HG03280 (cell line): ENCODE results near the gene RHEB.

Experiments used
- ATAC-seq: cut with Tn5 transposase; IDR thresholded peaks from one replicate; pipeline ENCODE4 v1.9.1; 2021; ENCODE audit warnings: mild to moderate bottlenecking, moderate library complexity; ENCODE audit not compliant: unreplicated experiment

RHEB gene, protein sequence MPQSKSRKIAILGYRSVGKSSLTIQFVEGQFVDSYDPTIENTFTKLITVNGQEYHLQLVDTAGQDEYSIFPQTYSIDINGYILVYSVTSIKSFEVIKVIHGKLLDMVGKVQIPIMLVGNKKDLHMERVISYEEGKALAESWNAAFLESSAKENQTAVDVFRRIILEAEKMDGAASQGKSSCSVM

DNA sequence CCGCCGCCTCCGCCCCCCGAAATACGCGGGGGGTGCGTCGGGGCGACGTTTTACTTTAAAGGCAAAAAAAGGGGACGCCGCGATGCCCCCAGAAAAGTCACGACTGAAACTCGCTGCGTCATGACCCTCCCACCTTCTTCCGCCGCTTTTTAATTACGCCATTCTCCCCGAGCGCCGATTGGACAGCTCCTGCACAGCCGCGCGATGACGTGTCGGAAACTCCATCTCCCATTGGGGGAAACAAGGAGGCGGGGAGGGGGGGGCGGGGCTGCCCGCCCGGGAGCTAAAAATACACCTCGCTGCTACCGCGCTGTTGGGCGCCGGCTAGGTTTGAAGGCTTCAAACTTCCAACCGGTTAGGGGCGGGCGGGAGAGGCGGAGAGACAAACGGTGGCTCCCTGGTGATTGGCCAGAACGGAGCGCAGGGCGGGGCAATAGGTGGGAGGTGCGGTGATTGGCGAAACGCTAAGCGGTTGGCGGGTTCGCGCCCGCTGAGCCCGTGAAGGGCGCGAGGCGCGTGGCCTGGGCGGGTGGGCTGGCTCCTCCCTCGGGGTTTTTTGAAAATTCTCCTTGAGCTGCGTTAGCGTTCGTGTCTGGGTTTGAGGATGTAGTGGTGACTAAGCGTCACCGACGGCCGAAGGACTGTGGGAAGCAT lies at the start of gene RHEB:
Gene RHEB, minus strand, starts transcription at position 131 of the 654 bp plus-strand sequence. CDS start 384 bp downstream, outside the sequence.
- peak; percentile 71 for ATAC-seq

DNA sequence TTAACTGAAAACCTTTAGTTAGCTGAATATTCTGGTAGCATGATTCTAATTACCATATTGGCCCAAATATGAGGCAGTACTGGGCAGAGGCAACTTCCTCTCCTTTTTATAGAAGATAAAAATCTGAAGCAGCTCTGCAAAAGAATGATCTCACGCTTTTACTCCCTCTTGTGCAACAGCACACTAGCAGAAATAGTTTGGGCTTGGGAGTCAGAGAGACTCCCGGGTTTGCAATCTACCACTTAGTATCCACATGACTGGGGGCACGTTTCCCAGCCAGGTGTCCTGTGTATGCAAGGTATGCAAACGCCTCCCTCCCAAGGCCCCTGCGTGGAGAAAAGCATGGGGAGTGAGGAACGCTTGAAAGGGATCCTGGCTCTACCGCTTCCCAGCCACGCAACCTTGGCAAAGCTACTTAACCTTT lies 47.2 kb upstream of the RHEB start:
- ATAC-seq: no peak

DNA sequence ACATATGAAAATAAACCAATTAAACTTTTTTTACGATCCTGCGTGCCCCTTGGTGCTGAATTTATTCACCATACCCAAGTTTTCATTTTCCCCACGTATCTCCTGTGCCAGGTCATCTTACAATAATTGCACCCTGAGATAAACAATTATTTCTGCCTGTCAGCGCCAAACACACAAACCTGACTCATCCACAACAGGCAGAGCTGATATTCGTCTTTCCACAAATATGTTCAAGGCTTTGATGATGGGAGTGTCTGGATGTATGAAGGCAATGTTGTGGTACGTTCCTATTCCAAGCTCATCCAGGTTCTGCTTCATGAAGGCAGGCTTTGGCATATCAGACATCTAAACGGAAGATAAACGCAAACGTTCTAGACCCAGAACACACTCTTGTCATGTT lies 45.8 kb upstream of the RHEB start:
- no peak for ATAC-seq

DNA sequence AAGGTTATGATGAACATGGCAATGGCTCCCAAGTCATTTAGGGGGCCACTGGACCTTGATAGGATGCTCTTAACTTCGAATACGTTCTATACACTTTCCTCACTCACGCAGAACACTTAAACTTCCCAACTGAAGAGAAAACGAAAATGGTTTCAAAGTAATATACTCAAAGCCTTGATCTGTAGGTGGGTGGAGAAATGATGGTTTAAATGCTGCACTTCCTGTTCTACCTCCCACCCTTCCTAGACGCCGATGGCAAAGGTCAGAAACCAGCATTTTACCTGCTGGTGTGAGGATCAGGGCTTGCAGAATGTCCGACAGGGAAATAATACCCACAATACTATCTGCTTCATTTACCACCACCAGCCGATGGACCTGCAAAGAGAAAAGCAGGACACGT lies 40.5 kb upstream of the RHEB start:
- no peak for ATAC-seq

DNA sequence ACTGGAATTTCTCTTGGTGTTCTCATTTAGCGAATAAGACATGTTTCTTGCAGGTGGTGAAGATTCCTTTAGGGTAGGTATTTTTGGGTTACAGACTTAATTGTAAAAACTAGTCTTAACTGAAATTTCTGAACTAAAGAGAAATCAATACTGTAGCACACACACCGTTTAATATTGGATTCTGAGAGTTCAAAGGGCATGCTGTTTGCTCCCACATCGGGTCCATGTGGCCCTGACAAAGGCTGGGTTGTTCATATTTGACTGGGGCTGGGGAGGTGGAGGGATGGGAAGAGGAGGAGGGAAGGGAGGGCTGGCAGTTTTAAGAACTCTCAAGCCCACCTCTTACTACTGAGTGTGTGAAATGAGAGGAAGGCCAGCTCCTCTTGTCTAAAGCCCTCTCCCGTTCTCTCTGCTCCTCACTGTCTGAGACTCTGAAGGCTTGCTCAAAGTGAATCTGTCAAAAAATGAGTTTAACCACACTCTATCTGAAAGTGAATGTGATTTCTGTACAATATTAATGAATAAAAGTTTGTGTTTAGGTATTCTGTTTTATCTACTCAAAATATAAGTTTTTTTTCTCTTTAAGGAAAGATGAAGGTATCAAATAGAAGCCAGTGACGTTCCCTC lies 40.0 kb upstream of the RHEB start:
- no peak for ATAC-seq

DNA sequence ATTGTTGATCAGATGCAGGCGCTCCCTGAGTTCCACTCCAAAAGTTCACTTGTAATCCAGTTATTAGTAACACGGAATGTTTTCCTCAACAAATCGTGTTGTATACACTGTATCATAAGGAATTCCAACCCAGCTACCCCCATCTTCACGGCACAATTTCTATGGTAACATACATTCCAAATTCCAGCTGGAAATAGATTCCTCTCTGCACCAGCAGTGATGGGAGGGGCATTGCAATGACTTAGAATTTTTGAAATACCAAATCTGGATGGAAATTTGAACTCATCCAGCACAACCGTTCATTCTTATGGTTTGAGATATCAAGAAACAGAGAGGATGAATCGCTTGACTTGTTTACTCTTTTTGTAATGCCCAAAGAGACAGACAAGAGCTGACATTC lies 38.9 kb upstream of the RHEB start:
- ATAC-seq: no peak

DNA sequence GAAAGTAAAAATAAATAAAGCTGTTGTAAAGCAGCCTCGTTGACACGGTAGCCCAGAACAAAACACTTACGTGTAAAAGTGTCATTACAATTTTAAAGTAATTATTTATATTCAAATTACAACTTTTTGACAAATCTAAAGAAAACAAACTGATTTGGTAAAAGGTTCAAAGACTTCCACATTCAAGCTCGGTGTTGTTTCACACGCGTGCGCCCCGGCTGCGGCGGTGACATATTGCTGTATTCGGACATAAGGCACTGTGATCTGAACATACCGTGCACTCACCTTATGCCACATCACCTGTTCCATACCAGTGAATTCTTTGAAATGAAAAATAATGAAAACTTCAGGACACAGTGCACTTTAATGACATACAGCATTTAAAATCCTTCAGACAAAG lies 36.9 kb upstream of the RHEB start:
- no peak for ATAC-seq

DNA sequence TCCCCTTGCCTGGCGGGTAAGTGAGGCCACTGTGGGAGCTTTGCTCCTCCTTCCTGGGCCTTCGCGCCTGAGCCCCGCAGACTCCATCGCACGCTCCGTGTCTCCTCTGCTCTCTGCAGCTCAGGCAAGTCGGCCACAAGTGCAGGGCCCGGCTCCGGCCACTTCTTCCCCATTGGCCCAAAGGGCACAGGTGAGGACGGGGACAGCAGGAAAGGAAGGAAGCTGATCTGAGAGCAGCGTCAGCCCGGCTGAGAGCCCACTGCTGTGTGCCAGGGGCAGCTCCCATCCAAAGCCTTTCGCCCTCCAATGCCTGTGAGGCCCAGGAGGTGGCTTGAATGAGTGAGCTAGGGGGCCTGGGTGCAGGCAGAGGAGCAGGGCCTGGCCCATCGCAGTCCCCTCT lies 33.7 kb upstream of the RHEB start:
- no peak for ATAC-seq

DNA sequence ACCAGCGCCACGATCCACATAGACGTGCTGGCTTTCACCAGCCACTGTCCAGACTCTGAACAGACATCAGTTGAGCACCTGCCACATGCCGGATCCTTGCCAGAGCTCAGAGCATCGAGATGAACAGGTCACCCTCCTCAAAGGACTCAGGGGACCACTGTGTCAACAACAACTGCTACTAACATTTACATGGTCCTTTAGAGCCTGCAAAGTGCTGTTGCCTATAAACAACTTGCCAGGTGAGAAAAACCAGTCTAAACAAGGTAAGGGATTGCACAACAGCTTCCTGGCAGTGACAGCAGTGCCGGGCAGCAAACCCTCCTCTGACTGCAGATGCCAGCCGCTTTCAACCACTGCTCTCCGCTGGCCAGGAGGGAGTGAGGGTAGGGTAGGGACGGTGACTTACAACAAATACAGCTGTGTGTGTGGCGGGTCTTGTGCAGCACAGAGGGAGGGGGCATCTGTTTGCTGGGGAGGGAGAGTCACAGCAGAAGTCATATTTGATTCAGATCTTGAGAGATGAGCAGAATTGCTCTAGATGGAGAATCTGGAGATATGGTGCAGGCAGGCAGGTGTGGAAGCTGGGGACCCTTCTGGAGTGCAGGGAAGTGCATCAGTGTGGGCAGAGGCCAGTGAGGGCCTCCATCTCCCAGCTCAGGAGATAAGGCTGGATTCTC lies 32.8 kb upstream of the RHEB start:
- ATAC-seq: no peak

DNA sequence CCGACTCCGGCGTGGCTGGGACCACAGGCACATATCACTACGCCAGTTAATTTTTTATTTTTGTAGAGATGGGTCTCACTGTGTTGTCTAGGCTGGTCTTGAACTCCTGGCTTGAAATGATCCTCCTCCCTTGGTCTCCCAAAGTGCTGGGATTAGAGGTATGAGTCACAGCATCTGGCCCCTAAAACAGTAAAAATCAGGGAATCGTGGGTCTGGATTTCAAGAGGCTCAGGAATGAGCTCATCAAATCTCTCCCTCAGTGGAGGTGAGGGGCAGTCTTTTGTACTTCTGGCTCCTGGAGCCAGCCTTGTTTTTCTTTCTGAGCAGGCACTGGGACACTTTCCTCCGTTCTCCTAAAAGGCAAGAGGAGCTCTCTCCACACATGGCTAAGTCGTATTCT lies 32.1 kb upstream of the RHEB start:
- ATAC-seq: no peak

DNA sequence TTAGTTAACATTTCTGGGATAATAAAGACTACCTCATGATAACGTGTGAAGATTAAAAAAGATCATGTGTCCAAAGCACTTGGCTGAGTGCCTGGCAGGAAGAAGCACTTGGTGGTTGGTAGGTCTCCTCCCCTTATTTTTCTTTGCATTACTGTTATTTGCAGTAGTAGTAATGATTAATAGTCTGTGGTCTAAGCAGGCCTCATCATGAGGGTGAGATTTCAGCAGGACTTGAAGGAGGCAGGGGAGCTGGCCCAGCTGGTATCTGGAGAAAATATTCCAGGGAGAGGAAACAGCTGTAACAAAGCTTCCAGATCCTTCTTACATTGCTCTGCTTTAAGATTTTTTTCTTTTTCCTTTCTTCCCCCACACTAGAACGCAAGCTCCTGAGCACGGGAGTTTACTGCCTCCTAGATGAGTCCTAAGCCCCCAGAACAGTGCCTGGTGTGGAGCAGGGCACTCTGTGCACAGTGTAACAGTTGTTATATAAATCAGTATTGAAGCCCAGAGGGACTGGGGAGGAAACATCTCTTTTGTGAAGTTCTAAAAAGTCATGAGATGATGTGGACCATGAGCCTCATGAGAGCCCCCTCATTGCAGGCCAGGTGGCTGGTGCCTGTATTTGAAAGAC lies 31.1 kb upstream of the RHEB start:
- ATAC-seq: no peak

DNA sequence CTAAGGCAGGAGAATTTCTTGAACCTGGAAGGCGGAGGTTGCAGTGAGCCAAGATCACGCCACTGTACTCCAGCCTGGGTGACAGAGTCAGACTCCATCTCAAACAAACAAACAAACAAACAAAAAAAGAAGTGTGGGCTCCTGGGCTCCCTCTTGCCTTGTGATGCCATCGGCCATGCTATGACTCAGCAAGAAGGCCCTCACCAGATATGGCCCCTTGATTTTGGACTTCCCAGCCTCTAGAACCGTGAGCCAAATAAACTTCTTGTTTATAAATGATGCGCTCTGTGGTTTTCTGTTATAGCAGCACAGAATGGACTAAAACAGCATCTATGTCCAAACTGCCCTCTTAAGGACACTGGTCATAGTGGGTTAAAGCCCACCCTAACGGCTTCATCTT lies 29.9 kb upstream of the RHEB start:
- ATAC-seq: no peak

DNA sequence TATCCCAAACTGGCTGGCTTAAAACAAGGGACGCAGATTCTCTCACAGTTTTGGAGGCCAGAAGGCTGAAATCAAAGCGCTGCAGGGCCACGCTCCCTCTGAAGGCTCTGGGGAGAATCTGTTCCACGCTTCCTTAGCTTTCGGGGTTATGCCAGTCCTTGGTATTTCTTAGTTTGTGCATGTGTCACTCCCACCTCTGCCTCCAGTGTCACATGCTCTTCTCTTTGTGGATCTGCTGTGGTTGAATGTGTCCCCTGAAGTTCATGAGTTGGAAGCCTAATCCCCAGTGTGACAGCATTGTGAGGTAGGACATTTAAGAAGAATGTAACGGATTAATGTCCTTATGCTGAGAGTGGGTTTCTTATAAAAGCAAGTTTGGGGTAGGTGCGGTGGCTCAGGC lies 29.4 kb upstream of the RHEB start:
- ATAC-seq: no peak

DNA sequence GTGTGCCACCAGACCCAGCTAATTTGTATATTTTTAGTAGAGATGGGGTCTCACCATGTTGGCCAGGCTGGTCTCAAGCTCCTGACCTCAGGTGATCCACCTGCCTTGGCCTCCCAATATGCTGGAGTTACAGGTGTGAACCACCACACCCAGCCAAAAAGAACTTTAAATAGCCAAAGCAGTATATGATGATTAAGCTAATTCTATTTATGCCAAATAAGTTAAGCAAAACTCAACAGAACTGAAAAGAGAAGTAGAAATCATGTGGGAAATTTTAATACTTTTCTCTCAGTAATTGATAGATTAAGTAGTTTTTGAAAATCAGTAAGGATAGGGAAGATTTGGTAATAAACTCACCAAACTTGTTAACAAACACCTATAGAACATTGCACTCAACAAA lies 24.5 kb upstream of the RHEB start:
- ATAC-seq: no peak

DNA sequence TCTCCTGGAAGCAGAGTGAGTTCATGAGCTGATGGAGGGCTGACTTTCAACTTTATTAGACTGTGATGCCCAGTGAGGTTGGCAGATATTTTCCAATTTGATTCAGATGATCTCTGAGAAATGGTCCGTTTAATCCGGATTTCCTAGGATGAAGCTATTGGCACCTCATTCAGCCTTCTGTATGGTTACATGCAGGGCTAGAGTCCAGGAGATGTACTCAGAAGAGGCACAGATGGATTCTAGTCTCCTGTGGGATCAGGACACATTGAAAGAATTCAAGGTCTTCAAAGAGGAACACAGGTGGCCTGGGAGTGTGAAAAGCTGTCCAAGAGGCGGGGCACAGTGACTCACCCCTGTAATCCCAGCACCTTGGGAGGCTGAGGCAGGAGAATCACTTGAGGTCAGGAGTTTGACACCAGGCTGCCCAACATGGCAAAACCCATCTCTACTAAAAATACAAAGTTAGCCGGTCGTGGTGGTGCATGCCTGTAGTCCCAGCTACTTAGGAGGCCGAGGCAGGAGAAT lies 23.0 kb upstream of the RHEB start:
- ATAC-seq: no peak

DNA sequence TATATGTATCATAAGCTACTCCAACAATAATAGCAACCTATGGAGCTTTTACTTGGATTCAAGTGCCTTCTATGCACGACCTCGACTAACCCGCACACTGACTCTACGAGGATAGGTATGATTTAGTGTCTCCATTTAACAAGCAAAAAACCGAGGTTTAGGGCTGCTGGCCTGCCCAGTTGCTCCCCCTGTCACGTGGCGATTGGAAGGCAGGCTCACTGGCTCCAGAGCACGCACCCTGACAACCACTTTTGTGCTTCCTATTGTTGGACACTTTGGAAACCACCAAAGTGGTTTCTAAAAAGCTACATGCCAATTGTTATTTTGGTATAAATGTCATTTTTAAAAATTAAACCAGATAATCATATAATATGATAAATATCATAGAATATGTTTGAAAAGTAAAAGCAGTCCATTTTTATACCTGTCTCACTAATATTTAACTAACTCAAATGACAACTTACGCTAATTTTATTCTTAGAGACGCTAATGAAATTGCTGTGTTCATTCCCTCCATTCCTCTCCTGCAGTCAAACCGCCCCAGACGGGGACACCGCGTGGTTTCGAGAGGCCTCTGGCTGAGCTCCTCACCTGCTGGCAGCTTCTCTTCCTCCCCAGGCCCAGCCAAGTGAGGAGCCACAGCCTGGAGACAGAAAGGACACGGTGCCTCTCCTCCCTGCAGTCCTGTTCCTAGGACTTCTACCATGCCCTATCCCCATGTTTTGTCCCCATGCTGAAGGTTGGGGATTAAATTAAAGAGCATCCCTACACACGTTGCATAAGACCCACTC lies 22.2 kb upstream of the RHEB start:
- ATAC-seq: no peak

DNA sequence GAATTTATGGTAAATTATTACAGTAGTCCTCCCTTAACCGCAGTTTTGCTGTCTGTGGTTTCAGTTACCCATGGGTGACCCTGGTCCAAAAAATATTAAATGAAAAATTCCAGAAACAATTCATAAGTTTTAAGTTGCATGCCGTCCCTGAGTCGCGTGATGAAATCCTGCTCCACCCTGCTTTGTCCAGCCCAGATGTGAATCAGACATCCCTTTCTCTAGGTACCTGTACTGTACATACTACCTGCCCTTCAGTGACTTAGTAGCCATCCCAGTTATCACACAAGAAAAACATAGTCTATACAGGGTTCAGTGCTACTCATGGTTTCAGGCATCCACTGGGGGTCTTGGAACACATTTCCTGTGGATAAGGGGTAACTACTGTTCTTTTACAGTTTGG lies 20.5 kb upstream of the RHEB start:
- no peak for ATAC-seq

DNA sequence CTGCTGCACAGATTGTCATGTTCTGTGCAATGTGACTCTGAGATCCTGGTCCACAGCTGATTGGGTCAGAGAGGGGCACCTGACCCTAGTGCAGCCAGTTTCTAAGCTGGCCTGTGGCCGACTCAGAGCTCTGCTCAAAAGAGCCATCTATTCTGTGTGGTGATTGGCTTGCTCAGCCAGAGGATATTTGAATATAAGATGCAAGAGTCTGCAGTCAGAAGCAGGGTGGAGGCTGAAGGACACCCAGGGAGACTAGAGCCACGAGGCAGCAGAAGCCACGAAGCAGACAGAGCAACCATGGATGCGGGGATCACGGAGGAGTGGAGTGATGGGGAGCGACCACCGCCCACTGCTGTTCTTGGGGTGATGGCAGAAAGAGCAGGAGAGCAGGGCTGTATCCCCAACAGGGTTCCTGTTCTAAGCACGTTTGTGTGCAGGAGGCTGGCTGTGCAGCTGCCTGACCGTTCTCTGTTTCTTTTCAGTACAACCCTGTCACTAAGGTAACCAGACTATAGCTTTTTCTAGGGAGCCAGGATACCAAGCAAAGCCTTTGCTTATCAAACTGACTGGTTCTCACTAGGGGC lies 19.5 kb upstream of the RHEB start:
- ATAC-seq: peak; percentile 48

DNA sequence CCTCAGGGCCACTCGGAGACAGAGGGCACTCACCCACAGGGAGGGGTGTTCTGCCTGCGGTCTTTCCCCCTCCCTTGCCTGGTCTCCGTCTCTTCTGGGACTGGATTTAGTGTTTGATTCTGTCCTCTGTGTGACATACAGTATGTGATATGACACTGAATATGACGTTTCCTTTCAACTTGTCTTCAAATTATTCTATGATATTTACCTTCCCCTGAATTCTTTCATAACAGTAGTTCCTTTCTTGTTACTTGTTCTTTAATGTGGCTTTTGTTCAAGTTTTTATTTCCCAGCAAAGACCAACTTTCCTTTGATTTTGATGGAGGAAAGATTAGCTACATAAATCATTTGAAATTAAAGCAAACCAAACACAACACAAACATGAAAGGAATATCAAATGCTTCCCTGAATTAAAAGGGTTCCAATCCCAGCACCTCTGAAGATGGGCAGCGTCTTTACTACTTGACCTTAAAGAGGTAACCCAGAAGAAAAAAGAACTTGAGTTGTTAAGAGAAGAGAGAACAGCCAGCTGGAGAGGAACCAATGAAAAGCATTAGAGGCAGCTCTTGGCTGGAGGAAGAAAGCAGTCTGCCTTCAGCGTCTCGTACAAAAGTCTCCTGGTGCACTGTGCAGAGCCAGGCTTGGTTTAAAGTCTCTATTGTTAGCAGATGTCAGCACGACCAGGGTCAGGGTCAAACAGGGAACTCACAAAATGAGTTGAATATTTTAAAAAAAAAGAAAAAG lies 18.3 kb upstream of the RHEB start:
- ATAC-seq: no peak
